Mesenchymal stem cell (in vitro differentiated cells and primary cell): ENCODE data around the gene LDHAL6B.

Experiments used
- DNase-seq: peaks from one replicate; pipeline ENCODE4 v3.0.0-alpha.2; 2013
- H2AFZ ChIP-seq: one replicate; pipeline ENCODE4 v1.6.1; 2013; ENCODE audit warnings: low read depth, mild to moderate bottlenecking, control low read depth, inconsistent platforms, low read length, moderate library complexity
- H2AK5ac ChIP-seq: 2 replicates; pipeline ENCODE4 v1.6.1; 2013; ENCODE audit warnings: low read length, moderate library complexity, mild to moderate bottlenecking, inconsistent platforms; ENCODE audit not compliant: severe bottlenecking
- H2BK120ac ChIP-seq: one replicate; pipeline ENCODE4 v1.6.1; 2013; ENCODE audit warnings: low read depth, mild to moderate bottlenecking, inconsistent platforms, low read length, moderate library complexity
- H2BK12ac ChIP-seq, 2 experiments: one replicate each; pipeline ENCODE4 v1.6.1; 2013; ENCODE audit warnings: inconsistent platforms in 2 of 2, low read length in 2 of 2, mild to moderate bottlenecking in 2 of 2, moderate library complexity in 2 of 2, control low read depth in 1 of 2
- H2BK15ac ChIP-seq: one replicate; pipeline ENCODE4 v1.6.1; 2013; ENCODE audit warnings: mild to moderate bottlenecking, low read depth, inconsistent platforms; ENCODE audit not compliant: poor library complexity, severe bottlenecking
- H2BK5ac ChIP-seq: 2 replicates; pipeline ENCODE4 v1.6.1; 2013; ENCODE audit warnings: low read depth, mild to moderate bottlenecking, low read length, control low read depth, inconsistent platforms; ENCODE audit not compliant: poor library complexity, severe bottlenecking
- H3K14ac ChIP-seq, 2 experiments: one replicate each; pipeline ENCODE4 v1.6.1; 2013; ENCODE audit warnings: inconsistent platforms in 2 of 2, low read length in 2 of 2, control low read depth in 1 of 2, mild to moderate bottlenecking in 1 of 2, moderate library complexity in 1 of 2
- H3K18ac ChIP-seq, 2 experiments: one replicate each; pipeline ENCODE4 v1.6.1; 2013; ENCODE audit warnings: inconsistent platforms in 2 of 2, low read length in 2 of 2, control low read depth in 1 of 2, low read depth in 1 of 2, mild to moderate bottlenecking in 1 of 2
- H3K23ac ChIP-seq, 2 experiments: one replicate each; pipeline ENCODE4 v1.6.1; 2013; ENCODE audit warnings: inconsistent platforms in 2 of 2, low read length in 2 of 2, mild to moderate bottlenecking in 2 of 2, moderate library complexity in 2 of 2, control low read depth in 1 of 2
- H3K27ac ChIP-seq: 2 replicates; pipeline ENCODE4 v1.5.1; 2013; ENCODE audit warnings: mild to moderate bottlenecking, moderate library complexity, low read length, control low read depth, inconsistent platforms; ENCODE audit not compliant: poor library complexity, severe bottlenecking
- H3K27me3 ChIP-seq, 2 experiments: 2 replicates each; pipeline versions ENCODE4 v1.6.1 to v1.7.0; 2013; ENCODE audit warnings: low read length in 2 of 2, mild to moderate bottlenecking in 2 of 2, moderate library complexity in 2 of 2, control low read depth in 1 of 2, inconsistent platforms in 1 of 2; ENCODE audit not compliant: control insufficient read depth in 1 of 2, insufficient read depth in 1 of 2
- H3K36me3 ChIP-seq, 2 experiments: 2 replicates each; pipeline versions ENCODE4 v1.6.1 to v1.7.0; 2013; ENCODE audit warnings: low read length in 2 of 2, control low read depth in 1 of 2, inconsistent platforms in 1 of 2, low read depth in 1 of 2, mild to moderate bottlenecking in 1 of 2; ENCODE audit not compliant: insufficient read depth in 2 of 2, control insufficient read depth in 1 of 2
- H3K4ac ChIP-seq, 2 experiments: one replicate each; pipeline ENCODE4 v1.6.1; 2013; ENCODE audit warnings: inconsistent platforms in 2 of 2, low read length in 2 of 2, mild to moderate bottlenecking in 2 of 2, moderate library complexity in 2 of 2, control low read depth in 1 of 2, low read depth in 1 of 2
- H3K4me1 ChIP-seq: 2 replicates; pipeline ENCODE4 v1.6.1; 2013; ENCODE audit warnings: low read depth, low read length, control low read depth; ENCODE audit not compliant: control insufficient read depth, insufficient read depth
- H3K4me2 ChIP-seq: 2 replicates; pipeline ENCODE4 v1.6.1; 2013; ENCODE audit warnings: low read length, mild to moderate bottlenecking, inconsistent platforms; ENCODE audit not compliant: poor library complexity, severe bottlenecking
- H3K4me3 ChIP-seq, 2 experiments: 2 replicates each; pipeline versions ENCODE4 v1.5.1 to v1.7.0; 2013; ENCODE audit warnings: low read length in 2 of 2, mild to moderate bottlenecking in 2 of 2, control low read depth in 1 of 2, low read depth in 1 of 2; ENCODE audit not compliant: insufficient read depth in 1 of 2
- H3K79me1 ChIP-seq: replicated peaks from 2 replicates; pipeline ENCODE4 v1.6.1; 2013; ENCODE audit warnings: mild to moderate bottlenecking, control low read depth, low read length, inconsistent platforms; ENCODE audit not compliant: poor library complexity, severe bottlenecking
- H3K9ac ChIP-seq: 2 replicates; pipeline ENCODE4 v1.7.0; 2013; ENCODE audit warnings: mild to moderate bottlenecking, low read length, moderate library complexity
- H3K9me3 ChIP-seq: 2 replicates; pipeline ENCODE4 v1.7.0; 2013; ENCODE audit warnings: mild to moderate bottlenecking, low read length; ENCODE audit not compliant: control insufficient read depth
- H4K8ac ChIP-seq: one replicate; pipeline ENCODE4 v1.6.1; 2013; ENCODE audit warnings: inconsistent platforms, mild to moderate bottlenecking, low read length, moderate library complexity
- H4K91ac ChIP-seq: one replicate; pipeline ENCODE4 v1.6.1; 2013; ENCODE audit warnings: mild to moderate bottlenecking, low read length, inconsistent platforms
- WGBS: methylation state at CpG from one replicate; pipeline ENCODE4 v1.1.7; 2013; ENCODE audit warnings: mixed read lengths; 5-methylcytosine and 5-hydroxymethylcytosine counted together

Gene LDHAL6B

DNA sequence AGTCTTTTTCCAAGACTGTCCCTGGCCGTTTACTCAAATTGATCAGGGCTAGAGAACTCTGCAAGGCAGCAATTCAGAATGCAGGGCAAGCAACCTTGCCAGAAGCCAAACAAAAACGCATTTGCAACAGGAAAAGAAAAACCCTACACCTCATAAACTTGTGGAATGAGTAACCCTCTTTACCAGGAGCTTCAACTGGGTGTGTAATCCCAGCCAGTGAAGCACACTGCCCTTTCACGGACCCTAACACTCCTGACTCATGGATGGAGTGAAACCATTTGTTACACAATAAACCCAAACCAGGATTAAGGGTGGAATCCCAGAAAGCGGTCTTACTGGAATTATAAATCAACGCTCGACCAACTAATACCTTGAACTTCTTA is 14.8 kb upstream of the LDHAL6B start:
- H3K9ac ChIP-seq: peak overlapping the region; percentile 75
- WGBS: 1% methylated on average over 3 of the region's 6 CpGs
- H3K4me3 ChIP-seq: peak overlapping the region in 1 of 2 experiments; percentile 34
- H3K4ac ChIP-seq: peak overlapping the region; percentile 58 to 71
- H3K27ac ChIP-seq: peak overlapping the region; percentile 100
- H3K18ac ChIP-seq: peak overlapping the region; percentile 48 to 91
- H2AFZ ChIP-seq: no peak overlapping the region
- peak overlapping the region in 1 of 2 experiments; percentile 81 for H3K14ac ChIP-seq
- H3K79me1 ChIP-seq: peaks cover 17% of the 10 kb centered on the region
- H2BK15ac ChIP-seq: no peak overlapping the region
- peak overlapping the region; percentile 98 for H2BK5ac ChIP-seq
- H4K8ac ChIP-seq: peak overlapping the region; percentile 71
- H2BK120ac ChIP-seq: no peak overlapping the region
- H4K91ac ChIP-seq: peak overlapping the region; percentile 72
- H2AK5ac ChIP-seq: peak overlapping the region; percentile 99
- H3K4me2 ChIP-seq: peak overlapping the region; percentile 81
- H3K36me3 ChIP-seq: peaks cover 35 to 92% of the 10 kb centered on the region in 2 experiments
- H3K4me1 ChIP-seq: peaks cover 21% of the 10 kb centered on the region
- H3K27me3 ChIP-seq: no peaks in the 10 kb centered on the region
- peak; percentile 95 for DNase-seq
- H3K23ac ChIP-seq: no peak overlapping the region
- H3K9me3 ChIP-seq: no peaks in the 10 kb centered on the region
- H2BK12ac ChIP-seq: peak overlapping the region; percentile 77 to 83

DNA sequence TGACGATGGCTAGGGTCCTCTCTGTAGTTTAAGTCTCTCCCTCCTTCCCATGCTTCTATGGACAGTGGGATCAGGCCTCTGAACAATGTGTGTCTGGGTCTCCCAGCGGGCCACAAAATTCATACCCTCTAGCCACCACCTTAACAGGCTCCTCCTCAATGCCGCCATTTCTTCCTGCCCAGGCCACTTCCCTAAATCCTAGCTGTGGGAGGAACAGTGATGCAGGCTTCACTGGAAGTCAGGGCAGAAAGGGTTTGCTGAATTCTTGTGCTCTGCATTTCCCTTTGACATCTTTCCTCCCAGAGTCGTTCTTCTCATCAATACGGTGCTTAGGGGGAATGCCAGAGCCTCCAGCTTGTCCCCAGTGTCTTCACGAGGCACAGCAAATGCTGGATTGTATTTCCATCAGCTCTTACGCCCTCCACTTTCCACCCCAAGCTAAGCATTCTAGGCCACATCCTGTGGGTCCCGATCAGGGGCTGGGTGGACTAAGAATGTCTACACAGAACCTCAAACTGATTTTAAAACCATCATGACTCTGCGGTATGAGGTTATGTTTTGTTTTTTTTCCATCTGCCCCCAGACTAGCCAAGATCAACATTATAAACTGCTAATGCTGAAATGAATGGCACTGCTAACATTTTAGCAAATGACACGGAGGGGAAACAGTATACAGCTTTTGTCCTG is 11.9 kb upstream of the LDHAL6B start:
- peak overlapping the region; percentile 11 for H3K27ac ChIP-seq
- H2BK5ac ChIP-seq: no peak overlapping the region
- no peaks in the 10 kb centered on the region for H3K27me3 ChIP-seq
- H3K4me3 ChIP-seq: no peak overlapping the region
- H2AFZ ChIP-seq: no peak overlapping the region
- H3K14ac ChIP-seq: no peak overlapping the region
- no peak overlapping the region for H3K23ac ChIP-seq
- 93% methylated on average over 9 of the region's 10 CpGs for WGBS
- H2BK120ac ChIP-seq: no peak overlapping the region
- no peak overlapping the region for H2BK12ac ChIP-seq
- H3K9ac ChIP-seq: no peak overlapping the region
- peaks cover 21% of the 10 kb centered on the region for H3K4me1 ChIP-seq
- no peak overlapping the region for H4K91ac ChIP-seq
- no peak for DNase-seq
- peaks cover 15% of the 10 kb centered on the region for H3K79me1 ChIP-seq
- no peak overlapping the region for H4K8ac ChIP-seq
- no peaks in the 10 kb centered on the region for H3K9me3 ChIP-seq
- H3K36me3 ChIP-seq: peaks cover 33 to 89% of the 10 kb centered on the region in 2 experiments
- no peak overlapping the region for H3K18ac ChIP-seq
- H3K4me2 ChIP-seq: no peak overlapping the region
- H2BK15ac ChIP-seq: no peak overlapping the region
- peak overlapping the region; percentile 56 for H2AK5ac ChIP-seq
- no peak overlapping the region for H3K4ac ChIP-seq

DNA sequence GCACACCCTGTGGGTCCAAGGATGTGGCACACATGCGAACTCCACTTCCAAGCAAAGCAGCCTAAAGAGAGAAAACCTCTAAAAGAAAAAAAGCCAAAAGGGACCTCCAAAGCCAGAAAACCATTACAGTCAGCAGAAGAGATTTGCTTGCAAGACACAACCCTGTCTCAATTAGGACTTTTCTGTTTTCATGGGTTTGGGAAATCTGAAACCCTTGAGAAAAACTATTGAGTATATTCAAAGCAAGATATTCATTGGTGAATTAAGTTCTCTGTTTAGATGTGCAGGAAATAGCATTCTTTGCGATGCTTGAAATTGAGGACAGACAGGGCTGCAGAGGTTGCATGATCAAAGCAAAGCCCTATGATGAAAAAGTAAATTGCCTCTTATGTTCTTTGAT is 10.2 kb upstream of the LDHAL6B start:
- Histone ChIP-seq H2BK15ac (no peak overlapping the region), H3K27ac (peak overlapping the region; percentile 49), H3K18ac (no peak overlapping the region), H3K9ac (no peak overlapping the region), H3K4ac (no peak overlapping the region), H3K27me3 (no peaks in the 10 kb centered on the region), H4K8ac (no peak overlapping the region), H3K36me3 (peaks cover 27 to 88% of the 10 kb centered on the region in 2 experiments), H4K91ac (no peak overlapping the region), H3K4me3 (no peak overlapping the region), H2AK5ac (peak overlapping the region; percentile 27), H3K14ac (no peak overlapping the region), H3K9me3 (no peaks in the 10 kb centered on the region), H2AFZ (no peak overlapping the region), H3K4me2 (no peak overlapping the region), H2BK5ac (no peak overlapping the region), H2BK12ac (no peak overlapping the region), H3K23ac (no peak overlapping the region), H2BK120ac (no peak overlapping the region), H3K4me1 (peaks cover 12% of the 10 kb centered on the region), H3K79me1 (peaks cover 10% of the 10 kb centered on the region)
- DNase-seq: no peak
- WGBS: 97% methylated on average over 2 of the region's 2 CpGs

DNA sequence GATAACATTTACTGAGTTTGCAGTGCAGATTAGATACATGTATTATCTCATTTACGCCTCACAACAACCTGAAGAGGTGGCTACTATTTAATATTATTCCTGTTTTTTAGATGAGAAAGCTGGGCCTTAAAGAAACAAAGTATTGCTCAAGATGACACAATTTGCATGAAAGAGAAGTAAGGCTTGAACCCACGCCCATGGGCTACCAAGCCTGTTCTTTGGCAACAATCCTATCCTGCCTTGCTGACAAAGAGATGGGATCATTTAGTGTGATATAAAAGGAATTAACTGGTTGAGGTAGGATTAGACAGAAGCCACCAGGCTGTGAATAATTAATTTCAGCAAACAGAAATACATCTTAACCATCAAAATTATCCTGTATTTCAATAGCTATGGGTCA is 9.2 kb upstream of the LDHAL6B start:
- no peak overlapping the region for H3K23ac ChIP-seq
- H3K4me2 ChIP-seq: no peak overlapping the region
- H3K4me3 ChIP-seq: no peak overlapping the region
- H3K9me3 ChIP-seq: no peaks in the 10 kb centered on the region
- no peak overlapping the region for H3K27ac ChIP-seq
- 94% methylated on average over 1 of the region's 2 CpGs for WGBS
- H3K14ac ChIP-seq: no peak overlapping the region
- H2BK15ac ChIP-seq: no peak overlapping the region
- no peaks in the 10 kb centered on the region for H3K27me3 ChIP-seq
- H4K8ac ChIP-seq: no peak overlapping the region
- H3K18ac ChIP-seq: no peak overlapping the region
- H2BK120ac ChIP-seq: no peak overlapping the region
- no peak overlapping the region for H3K4ac ChIP-seq
- H3K4me1 ChIP-seq: peaks cover 9% of the 10 kb centered on the region
- no peak overlapping the region for H2BK5ac ChIP-seq
- no peak overlapping the region for H2AFZ ChIP-seq
- H3K9ac ChIP-seq: no peak overlapping the region
- H3K79me1 ChIP-seq: peaks cover 14% of the 10 kb centered on the region
- H2AK5ac ChIP-seq: no peak overlapping the region
- no peak overlapping the region for H4K91ac ChIP-seq
- peaks cover 35 to 93% of the 10 kb centered on the region in 2 experiments for H3K36me3 ChIP-seq
- no peak overlapping the region for H2BK12ac ChIP-seq
- no peak for DNase-seq
